ENCODE measurements around the gene WFDC11. TPM values are rescaled to one million over a fixed set of nuclear protein-coding genes. Genes with fewer than 3 reads are reported as not detected.
A peak's percentile ranks its signal among the peaks of the same experiment; 100 is the strongest.

Gene WFDC11
- total and polyA plus RNA-seq, 2 experiments from 2014 or later, result not detected

DNA sequence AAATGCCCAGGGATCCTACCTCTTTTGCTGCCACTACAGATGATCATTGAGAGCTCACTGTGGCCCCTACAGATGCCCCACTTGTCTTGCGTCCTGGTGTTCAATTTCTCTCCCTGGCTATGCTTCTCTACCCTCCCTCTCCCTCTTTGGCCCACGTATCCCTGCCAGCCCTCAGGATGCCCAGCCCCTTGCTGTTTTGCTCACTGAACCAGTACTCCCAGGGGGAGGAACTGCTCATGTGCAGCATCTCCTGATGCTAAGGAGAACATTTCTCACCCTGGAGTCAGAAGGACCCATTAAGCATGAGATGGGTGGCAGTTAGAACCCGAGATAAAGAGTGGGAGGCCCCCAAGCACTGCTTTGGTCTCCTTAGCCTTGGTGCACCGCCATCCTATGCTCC lies 38.9 kb downstream of the WFDC11 start, which contains the start of gene WFDC9:
WFDC9 (minus strand) TSS at position 101 of the 400 bp plus-strand sequence. CDS start 21,103 bp downstream, outside the sequence.
- Histone ChIP-seq H2AFZ (no peak within 1 kb of the TSS), H3K4me2 (ENCODE audit: unreplicated experiment) (no peak within 1 kb of the TSS), H3F3A (ENCODE audit: insufficient read depth) (no peaks in the 10 kb centered on the region), H3K9me2 (ENCODE audit: insufficient read depth) (peaks cover 2% of the 10 kb centered on the region; the same call in 1 of the 2 replicates), H3K4me3 (no peak within 1 kb of the TSS), H3K27ac (no peak within 1 kb of the TSS), H3K36me3 (ENCODE audit: low read depth) (no peaks in the 10 kb centered on the region), H3K4me1 (ENCODE audit: insufficient read depth) (peaks cover 11% of the 10 kb centered on the region), H3K27me3 (replicated peaks; ENCODE audit: insufficient read depth) (no peaks in the 10 kb centered on the region), H3K79me2 (ENCODE audit: insufficient read depth) (no peaks in the 10 kb centered on the region), H3K9ac (no peak within 1 kb of the TSS), H3K9me3 (ENCODE audit: low read depth) (no peaks in the 10 kb centered on the region), H4K20me1 (ENCODE audit: insufficient read depth) (no peaks in the 10 kb centered on the region)
- no peak for TF ChIP-seq EZH2 (IDR thresholded peaks at IDR 0.05; ENCODE audit: insufficient read depth, poor library complexity, severe bottlenecking)
- TF ChIP-seq EZH2phosphoT487 (IDR thresholded peaks at IDR 0.05; ENCODE audit: insufficient read depth, low read depth), result no peak
- DNase-seq, result no peak
- in situ Hi-C loops (cut with MboI), result no loop called here
- WGBS, 2 experiments (ENCODE audit: low coverage in 1 of 2, low lambda C conversion rate in 2 of 2, missing lambda C conversion rate in 2 of 2), result 40 to 46% methylated on average over 4 of the region's 4 CpGs

DNA sequence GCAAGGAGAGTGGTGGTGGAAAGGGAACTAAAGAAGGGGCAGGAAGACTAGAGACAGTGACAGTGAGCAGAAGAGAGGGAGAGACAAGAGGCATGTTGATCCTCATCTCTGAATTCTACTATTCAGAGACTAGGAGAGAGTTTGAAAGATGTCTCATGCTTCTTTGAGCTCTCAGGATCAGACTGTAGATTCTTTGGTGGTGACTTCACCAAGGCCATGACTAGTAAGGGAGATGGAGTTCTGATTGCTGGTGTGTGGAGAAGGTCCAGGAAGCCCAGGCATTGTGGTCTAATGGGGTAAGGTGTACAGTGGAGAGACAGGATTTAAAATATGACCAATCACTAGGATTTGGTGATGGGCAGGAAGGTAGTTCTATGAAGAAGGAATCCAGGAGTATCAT lies 39.7 kb downstream of the WFDC11 start:
- Histone ChIP-seq H3K4me1 (ENCODE audit: insufficient read depth) (peaks cover 11% of the 10 kb centered on the region), H2AFZ (no peak overlapping the region), H3K4me3 (no peak overlapping the region), H3K36me3 (ENCODE audit: low read depth) (no peaks in the 10 kb centered on the region), H3K79me2 (ENCODE audit: insufficient read depth) (no peaks in the 10 kb centered on the region), H3K27ac (no peak overlapping the region), H3K9me2 (ENCODE audit: insufficient read depth) (peaks cover 2% of the 10 kb centered on the region; the same call in 1 of the 2 replicates), H3K9ac (no peak overlapping the region), H3F3A (ENCODE audit: insufficient read depth) (no peaks in the 10 kb centered on the region), H3K27me3 (replicated peaks; ENCODE audit: insufficient read depth) (no peaks in the 10 kb centered on the region), H3K4me2 (ENCODE audit: unreplicated experiment) (no peak overlapping the region), H3K9me3 (ENCODE audit: low read depth) (no peaks in the 10 kb centered on the region), H4K20me1 (ENCODE audit: insufficient read depth) (no peaks in the 10 kb centered on the region)
- in situ Hi-C loops (cut with MboI), result no loop called here
- TF ChIP-seq EZH2 (IDR thresholded peaks at IDR 0.05; ENCODE audit: insufficient read depth, poor library complexity, severe bottlenecking), result no peak
- no peak for TF ChIP-seq EZH2phosphoT487 (IDR thresholded peaks at IDR 0.05; ENCODE audit: insufficient read depth, low read depth)
- DNase-seq, result peak; percentile 71

DNA sequence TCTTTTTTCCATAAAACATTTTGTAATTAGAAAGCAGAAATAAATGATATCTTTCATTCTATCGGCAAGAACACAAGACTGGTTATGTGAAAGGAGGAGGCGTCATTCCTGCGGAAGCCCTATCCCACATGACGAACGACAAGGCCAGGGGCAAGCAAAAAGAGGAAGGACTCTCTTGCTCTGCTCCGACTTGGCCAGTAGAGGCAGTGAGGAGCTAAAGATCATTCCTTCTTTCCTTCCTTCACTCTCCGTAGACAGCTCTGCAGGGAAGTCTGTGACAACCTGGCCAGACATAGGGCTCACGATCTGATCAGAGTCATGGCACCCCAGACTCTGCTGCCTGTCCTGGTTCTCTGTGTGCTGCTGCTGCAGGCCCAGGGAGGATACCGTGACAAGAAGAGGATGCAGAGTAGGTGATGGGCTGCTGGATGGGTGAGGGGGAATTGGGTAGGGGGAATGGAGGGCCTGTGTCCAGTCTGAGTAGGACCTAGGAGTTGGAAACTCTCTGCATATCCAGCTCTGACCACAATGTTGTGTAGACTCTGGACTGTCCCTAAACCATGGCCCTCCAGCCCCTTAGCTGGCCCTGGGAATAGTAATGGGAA lies 40.4 kb downstream of the WFDC11 start, which contains the start of gene WFDC10A:
WFDC10A (plus strand) TSS at position 244 of the 605 bp plus-strand sequence; CDS start at position 319, 75 bp downstream.
- peak within 1 kb of the TSS; percentile 21 for H3K4me2 ChIP-seq (ENCODE audit: unreplicated experiment)
- H3K27ac ChIP-seq, result no peak within 1 kb of the TSS
- H3K4me3 ChIP-seq, result no peak within 1 kb of the TSS
- H3K9me3 ChIP-seq (ENCODE audit: low read depth), result no peaks in the 10 kb centered on the region
- H3K9me2 ChIP-seq (ENCODE audit: insufficient read depth), result peaks cover 2% of the 10 kb centered on the region; the same call in 1 of the 2 replicates
- no peaks in the 10 kb centered on the region for H3K27me3 ChIP-seq (replicated peaks; ENCODE audit: insufficient read depth)
- H3K36me3 ChIP-seq (ENCODE audit: low read depth), result no peaks in the 10 kb centered on the region
- 0 out of 2 replicates have a peak within 1 kb of the TSS, but pooled peaks have one; percentile 23 for H2AFZ ChIP-seq
- H4K20me1 ChIP-seq (ENCODE audit: insufficient read depth), result no peaks in the 10 kb centered on the region
- H3K9ac ChIP-seq, result no peak within 1 kb of the TSS
- no peaks in the 10 kb centered on the region for H3F3A ChIP-seq (ENCODE audit: insufficient read depth)
- WGBS, 2 experiments (ENCODE audit: low coverage in 1 of 2, low lambda C conversion rate in 2 of 2, missing lambda C conversion rate in 2 of 2), result 13 to 16% methylated on average over 9 of the region's 9 CpGs
- DNase-seq, result peak; percentile 75
- H3K79me2 ChIP-seq (ENCODE audit: insufficient read depth), result no peaks in the 10 kb centered on the region
- no peak for TF ChIP-seq EZH2phosphoT487 (IDR thresholded peaks at IDR 0.05; ENCODE audit: insufficient read depth, low read depth)
- TF ChIP-seq EZH2 (IDR thresholded peaks at IDR 0.05; ENCODE audit: insufficient read depth, poor library complexity, severe bottlenecking), result no peak
- peaks cover 11% of the 10 kb centered on the region for H3K4me1 ChIP-seq (ENCODE audit: insufficient read depth)
- in situ Hi-C loops (cut with MboI), result no loop called here

DNA sequence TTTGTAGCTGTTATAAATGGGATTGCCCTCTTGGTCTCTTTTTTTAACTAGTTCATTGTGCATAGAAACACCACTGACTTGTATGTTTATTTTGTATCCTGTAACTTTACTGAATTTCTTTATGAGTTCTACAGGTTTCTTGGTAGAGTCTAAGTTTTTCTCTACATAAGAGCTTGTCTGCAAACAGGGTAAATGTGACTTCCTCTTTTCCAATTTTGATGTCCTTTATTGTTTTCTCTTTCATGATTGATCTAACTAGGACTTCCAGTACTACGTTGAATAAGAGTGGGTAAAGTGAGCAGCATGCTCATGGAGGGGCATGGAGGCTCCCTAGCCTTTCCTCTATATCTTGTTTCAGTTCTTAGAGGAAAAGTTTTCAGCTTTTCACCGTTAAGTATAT lies 43.5 kb downstream of the WFDC11 start:
- H4K20me1 ChIP-seq (ENCODE audit: insufficient read depth), result no peaks in the 10 kb centered on the region
- H3K9ac ChIP-seq, result no peak overlapping the region
- TF ChIP-seq EZH2phosphoT487 (IDR thresholded peaks at IDR 0.05; ENCODE audit: insufficient read depth, low read depth) (no peak), EZH2 (IDR thresholded peaks at IDR 0.05; ENCODE audit: insufficient read depth, poor library complexity, severe bottlenecking) (no peak)
- no peaks in the 10 kb centered on the region for H3K27me3 ChIP-seq (replicated peaks; ENCODE audit: insufficient read depth)
- no peak overlapping the region for H2AFZ ChIP-seq
- H3F3A ChIP-seq (ENCODE audit: insufficient read depth), result no peaks in the 10 kb centered on the region
- H3K4me3 ChIP-seq, result no peak overlapping the region
- H3K9me2 ChIP-seq (ENCODE audit: insufficient read depth), result peaks cover 2% of the 10 kb centered on the region; the same call in 1 of the 2 replicates
- H3K79me2 ChIP-seq (ENCODE audit: insufficient read depth), result no peaks in the 10 kb centered on the region
- no peak overlapping the region for H3K27ac ChIP-seq
- DNase-seq, result no peak
- no peaks in the 10 kb centered on the region for H3K9me3 ChIP-seq (ENCODE audit: low read depth)
- peaks cover 11% of the 10 kb centered on the region for H3K4me1 ChIP-seq (ENCODE audit: insufficient read depth)
- WGBS, 2 experiments (ENCODE audit: low coverage in 1 of 2, low lambda C conversion rate in 2 of 2, missing lambda C conversion rate in 2 of 2), result 22 to 26% methylated on average over 2 of the region's 2 CpGs
- no peaks in the 10 kb centered on the region for H3K36me3 ChIP-seq (ENCODE audit: low read depth)
- no peak overlapping the region for H3K4me2 ChIP-seq (ENCODE audit: unreplicated experiment)
- in situ Hi-C loops (cut with MboI), result no loop called here
